AG09309 (cell line): Measurements from ENCODE around the gene GPR65.

Experiments
- DNase-seq: peaks from one replicate; pipeline ENCODE4 v3.0.0-alpha.2; 2010; ENCODE audit warnings: low read depth
- H3K4me3 ChIP-seq: 2 replicates; pipeline ENCODE4 v1.5.1; 2011; ENCODE audit warnings: mild to moderate bottlenecking, low read depth, low read length, moderate library complexity; ENCODE audit not compliant: control insufficient read depth
- CTCF ChIP-seq: IDR thresholded peaks from 2 replicates; pipeline ENCODE4 v1.5.1; 2011; ENCODE audit warnings: mild to moderate bottlenecking, low read depth, low read length, inconsistent platforms; ENCODE audit not compliant: insufficient read depth, control insufficient read depth; ENCODE audit errors: missing control alignments

GPR65 gene

GRCh38 chr14:88044776-88045446, 40.0 kb downstream of the GPR65 start:
- H3K4me3 ChIP-seq = no peak overlapping the region
- no peak for TF ChIP-seq CTCF
- DNase-seq = no peak

- no peak for TF ChIP-seq CTCF
- no peak for DNase-seq
- H3K4me3 ChIP-seq = no peak overlapping the region
Measured at GRCh38 chr14:88045705-88046104, 40.8 kb downstream of the GPR65 start.

- no peak for TF ChIP-seq CTCF
- DNase-seq = no peak
- H3K4me3 ChIP-seq = no peak overlapping the region
Measured at GRCh38 chr14:88048351-88048750, 43.4 kb downstream of the GPR65 start.

- DNase-seq = no peak
- no peak overlapping the region for H3K4me3 ChIP-seq
- TF ChIP-seq CTCF = no peak
Measured at GRCh38 chr14:88049266-88049665, 44.3 kb downstream of the GPR65 start.

- no peak for TF ChIP-seq CTCF
- no peak for DNase-seq
- H3K4me3 ChIP-seq = no peak overlapping the region
Measured at GRCh38 chr14:88049936-88050335, 45.0 kb downstream of the GPR65 start.

GRCh38 chr14:88060576-88060975, 55.6 kb downstream of the GPR65 start:
- no peak for TF ChIP-seq CTCF
- no peak overlapping the region for H3K4me3 ChIP-seq
- no peak for DNase-seq
